ENCODE data around the gene PSTK. TPM values are rescaled to one million over a fixed set of nuclear protein-coding genes. Genes with fewer than 3 reads are reported as not detected.
A peak's percentile ranks its signal among the peaks of the same experiment; 100 is the strongest.

The PSTK gene
- total RNA-seq, 6 experiments from 2014 or later: 3.0 to 6.9 (median 4.0) TPM

DNA sequence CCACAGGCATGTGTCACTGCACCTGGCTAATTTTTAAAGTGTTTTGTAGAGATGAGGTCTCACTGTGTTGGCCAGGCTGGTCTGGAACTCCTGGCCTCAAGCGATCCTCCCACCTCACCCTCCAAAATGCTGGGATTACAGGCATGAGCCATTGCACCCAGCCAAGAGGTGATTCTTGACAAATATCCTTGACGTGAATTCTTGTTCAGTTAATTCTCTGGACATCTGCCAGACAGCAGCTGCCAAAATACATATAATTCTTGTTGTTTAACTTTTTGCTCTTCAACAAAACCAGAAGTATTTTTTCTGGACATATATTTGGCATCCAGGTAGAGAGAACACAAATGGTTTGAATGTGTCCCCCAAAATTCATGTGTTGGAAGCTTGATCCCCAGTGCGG, 31.8 kb downstream of the PSTK start:
- H3K36me3 ChIP-seq: no peaks in the 10 kb centered on the region
- no peaks in the 10 kb centered on the region for H3K9me3 ChIP-seq
- no peak overlapping the region for H3K4me3 ChIP-seq
- no peak for ATAC-seq
- H3K4me1 ChIP-seq: peaks cover 0 to 49% (median 9%) of the 10 kb centered on the region in 4 donors
- H3K27ac ChIP-seq: peak overlapping the region; percentile 13 to 97 (median 62)
- 50% methylated on average over 3 of the region's 3 CpGs for WGBS (ENCODE audit: insufficient coverage, low coverage, low lambda C conversion rate, missing lambda C conversion rate)
- no peaks in the 10 kb centered on the region for H3K27me3 ChIP-seq
- no peak for TF ChIP-seq CTCF (IDR thresholded peaks at IDR 0.05)
- no peak for TF ChIP-seq POLR2A (IDR thresholded peaks at IDR 0.05)
- DNase-seq: peak in 1 of 3 donors; percentile 53
- intact Hi-C loops (cut with DNase I): no loop called here

DNA sequence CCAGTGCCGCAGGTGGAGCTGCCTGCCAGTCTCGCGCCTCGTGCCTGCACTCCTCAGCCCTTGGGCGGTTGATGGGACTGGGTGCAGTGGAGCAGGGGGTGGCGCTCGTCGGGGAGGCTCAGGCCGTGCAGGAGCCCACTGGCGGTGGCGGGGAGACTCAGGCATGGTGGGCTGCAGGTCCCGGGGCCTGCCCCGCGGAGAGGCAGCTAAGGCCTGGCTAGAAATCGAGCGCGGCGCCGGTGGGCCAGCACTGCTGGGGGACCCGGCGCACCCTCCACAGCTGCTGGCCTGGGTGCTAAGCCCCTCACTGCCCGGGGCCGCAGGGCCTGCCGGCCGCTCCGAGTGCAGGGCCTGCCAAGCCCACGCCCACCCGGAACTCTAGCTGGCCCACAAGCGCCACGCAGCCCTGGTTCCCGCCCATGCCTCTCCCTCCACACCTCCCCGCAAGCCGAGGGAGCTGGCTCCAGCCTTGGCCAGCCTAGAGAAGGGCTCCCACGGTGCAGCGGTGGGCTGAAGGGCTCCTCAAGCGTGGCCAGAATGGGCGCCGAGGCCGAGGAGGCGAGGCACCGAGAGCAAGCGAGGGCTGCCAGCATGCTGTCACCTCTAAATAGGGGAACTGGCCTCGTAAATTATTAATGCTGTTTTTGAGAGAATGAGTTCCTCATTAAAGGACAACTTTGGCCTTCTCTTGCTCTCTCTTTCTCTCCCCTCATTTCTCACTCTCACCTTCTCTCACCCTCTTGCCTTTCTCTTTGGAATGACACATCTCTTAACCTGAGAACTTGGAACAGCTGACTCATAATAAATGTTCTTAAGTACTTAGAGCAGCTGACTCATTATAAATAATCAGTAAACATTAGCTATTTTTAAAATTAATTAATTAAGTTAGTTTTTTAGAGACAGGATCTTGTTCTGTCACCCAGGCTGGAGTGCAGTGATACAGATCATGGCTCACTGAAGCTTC, 33.5 kb downstream of the PSTK start:
- 80% methylated on average over 1 of the region's 43 CpGs for WGBS (ENCODE audit: insufficient coverage, low coverage, low lambda C conversion rate, missing lambda C conversion rate)
- Histone ChIP-seq H3K36me3 (no peaks in the 10 kb centered on the region), H3K27me3 (no peaks in the 10 kb centered on the region), H3K4me1 (peaks cover 0 to 52% (median 6%) of the 10 kb centered on the region in 4 donors), H3K4me3 (no peak overlapping the region), H3K27ac (peak overlapping the region in 2 of 3 donors; percentile 21 to 25), H3K9me3 (no peaks in the 10 kb centered on the region)
- intact Hi-C loops (cut with DNase I): no loop called here
- ATAC-seq: no peak
- no peak for DNase-seq
- no peak for TF ChIP-seq CTCF (IDR thresholded peaks at IDR 0.05)
- no peak for TF ChIP-seq POLR2A (IDR thresholded peaks at IDR 0.05)

DNA sequence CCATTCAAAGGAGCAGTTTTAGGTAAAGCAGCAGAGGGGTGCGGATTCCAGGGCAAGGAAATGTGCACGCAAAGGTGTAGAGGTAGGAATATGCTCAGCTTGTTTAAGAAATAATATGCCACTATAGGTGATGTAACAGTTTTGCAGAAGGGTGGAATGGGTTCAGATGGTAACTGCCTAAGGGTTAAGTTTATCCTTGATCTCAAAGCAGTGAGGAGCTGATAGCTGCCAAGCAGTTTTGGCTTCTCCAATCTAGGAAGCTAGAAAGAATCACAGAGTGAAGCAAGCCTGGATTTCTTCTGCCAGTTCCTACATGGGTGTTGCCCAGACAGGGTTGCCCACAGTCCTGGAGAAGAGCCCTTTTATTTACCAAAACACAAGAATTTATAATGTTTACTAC, 34.6 kb downstream of the PSTK start:
- 94% methylated on average over 2 of the region's 2 CpGs for WGBS (ENCODE audit: insufficient coverage, low coverage, low lambda C conversion rate, missing lambda C conversion rate)
- Histone ChIP-seq H3K4me3 (no peak overlapping the region), H3K27me3 (no peaks in the 10 kb centered on the region), H3K4me1 (peaks cover 0 to 62% (median 11%) of the 10 kb centered on the region in 4 donors), H3K36me3 (no peaks in the 10 kb centered on the region), H3K27ac (no peak overlapping the region), H3K9me3 (no peaks in the 10 kb centered on the region)
- no peak for ATAC-seq
- intact Hi-C loops (cut with DNase I): no loop called here
- DNase-seq: no peak
- no peak for TF ChIP-seq CTCF (IDR thresholded peaks at IDR 0.05)
- TF ChIP-seq POLR2A (IDR thresholded peaks at IDR 0.05): no peak

GRCh38 chr10:123016228-123016627, 36.0 kb downstream of the PSTK start:
- intact Hi-C loops (cut with DNase I): no loop called here
- Histone ChIP-seq H3K36me3 (no peaks in the 10 kb centered on the region), H3K27ac (no peak overlapping the region), H3K4me1 (peaks cover 0 to 70% (median 12%) of the 10 kb centered on the region in 4 donors), H3K9me3 (no peaks in the 10 kb centered on the region), H3K27me3 (no peaks in the 10 kb centered on the region), H3K4me3 (no peak overlapping the region)
- DNase-seq (no peak), ATAC-seq (no peak)
- 90% methylated on average over 2 of the region's 4 CpGs for WGBS (ENCODE audit: insufficient coverage, low coverage, low lambda C conversion rate, missing lambda C conversion rate)
- TF ChIP-seq CTCF (IDR thresholded peaks at IDR 0.05) (no peak), POLR2A (IDR thresholded peaks at IDR 0.05) (no peak)

Measured in right lobe of liver (tissue), 6 donors.